HG02588 (cell line): ENCODE results near the gene MSLN.
"Not testable (repeated sequence)": the region's sequence is repeated elsewhere in the genome, so short reads cannot be mapped to it uniquely, and the experiment has no call there.

Source experiments
- ATAC-seq: cut with Tn5 transposase; IDR thresholded peaks from one replicate; pipeline ENCODE4 v1.9.1; 2021; ENCODE audit warnings: mild to moderate bottlenecking, moderate library complexity; ENCODE audit not compliant: unreplicated experiment

Gene MSLN

GRCh38 chr16:772959-773358 lies 12.4 kb downstream of the MSLN start:
- no peak for ATAC-seq

GRCh38 chr16:774086-775001 lies 13.8 kb downstream of the MSLN start:
- ATAC-seq: no peak

DNA sequence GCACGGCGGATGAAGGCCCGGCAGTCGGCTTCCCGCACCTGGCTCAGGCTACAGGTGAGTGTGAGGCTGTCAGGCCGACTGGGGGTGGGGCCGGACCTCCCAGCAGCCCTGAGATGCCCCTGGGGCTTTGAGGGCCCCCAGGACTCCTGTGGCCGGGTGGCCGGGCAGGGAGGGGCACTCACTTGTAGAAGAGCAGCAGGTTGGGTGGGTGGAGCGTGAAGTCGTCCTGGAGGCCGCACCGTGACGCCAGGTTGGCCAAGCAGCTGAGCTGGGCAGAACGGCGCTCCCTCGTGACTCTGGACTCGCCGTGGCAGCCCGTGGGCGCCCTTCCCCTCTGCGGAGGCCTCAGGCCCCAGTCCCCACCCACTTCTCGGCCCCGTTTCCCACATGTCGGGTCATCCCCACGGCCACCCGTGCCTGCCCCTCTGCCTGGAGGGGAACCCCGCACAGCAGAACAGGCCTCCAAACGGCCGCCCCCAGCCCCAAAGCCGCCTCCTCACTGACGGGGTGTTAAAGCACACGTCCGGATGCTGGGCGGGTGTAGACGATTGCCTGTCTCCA lies 14.8 kb downstream of the MSLN start:
- ATAC-seq: no peak

DNA sequence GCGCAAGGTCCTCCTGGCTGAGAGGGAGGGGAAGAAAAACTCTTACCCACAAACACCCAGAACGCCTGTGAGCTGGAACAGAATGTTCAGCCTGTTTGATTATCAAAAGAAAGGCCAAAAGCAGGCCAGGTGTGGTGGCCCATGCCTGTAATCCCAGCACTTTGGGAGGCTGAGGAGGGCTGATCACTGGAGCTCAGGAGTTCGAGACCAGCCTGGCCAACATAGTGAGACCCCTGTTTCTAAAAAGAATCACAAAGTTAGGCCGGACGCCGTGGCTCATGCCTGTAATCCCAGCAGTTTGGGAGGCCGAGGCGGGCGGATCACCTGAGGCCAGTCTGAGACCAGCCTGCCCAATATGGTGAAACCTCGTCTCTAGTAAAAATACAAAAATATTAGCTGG lies 15.8 kb downstream of the MSLN start:
- ATAC-seq: not testable (repeated sequence)

- ATAC-seq: no peak
Measured at GRCh38 chr16:776824-777223, 16.3 kb downstream of the MSLN start.

DNA sequence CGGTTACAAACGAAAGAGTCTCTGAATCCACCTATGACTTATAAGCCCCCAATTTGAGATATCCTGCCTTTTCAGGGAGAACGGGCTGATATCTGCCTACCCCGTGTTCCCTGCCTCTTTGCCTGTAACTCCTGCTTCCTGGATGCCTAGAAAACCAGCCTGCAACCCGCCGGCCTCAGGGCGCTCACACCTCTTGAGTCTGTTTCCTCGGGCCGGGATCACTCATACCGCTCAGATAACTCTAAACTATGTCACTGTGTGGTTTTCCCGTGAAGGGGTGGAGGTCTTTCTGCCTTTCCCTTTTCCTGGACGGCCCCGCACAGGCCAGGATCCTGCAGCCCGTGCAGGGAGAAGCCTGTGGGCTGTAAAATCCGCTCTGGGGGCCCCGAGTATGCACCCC lies 17.3 kb downstream of the MSLN start:
- no peak for ATAC-seq

GRCh38 chr16:778447-778846 lies 17.9 kb downstream of the MSLN start:
- ATAC-seq: no peak

DNA sequence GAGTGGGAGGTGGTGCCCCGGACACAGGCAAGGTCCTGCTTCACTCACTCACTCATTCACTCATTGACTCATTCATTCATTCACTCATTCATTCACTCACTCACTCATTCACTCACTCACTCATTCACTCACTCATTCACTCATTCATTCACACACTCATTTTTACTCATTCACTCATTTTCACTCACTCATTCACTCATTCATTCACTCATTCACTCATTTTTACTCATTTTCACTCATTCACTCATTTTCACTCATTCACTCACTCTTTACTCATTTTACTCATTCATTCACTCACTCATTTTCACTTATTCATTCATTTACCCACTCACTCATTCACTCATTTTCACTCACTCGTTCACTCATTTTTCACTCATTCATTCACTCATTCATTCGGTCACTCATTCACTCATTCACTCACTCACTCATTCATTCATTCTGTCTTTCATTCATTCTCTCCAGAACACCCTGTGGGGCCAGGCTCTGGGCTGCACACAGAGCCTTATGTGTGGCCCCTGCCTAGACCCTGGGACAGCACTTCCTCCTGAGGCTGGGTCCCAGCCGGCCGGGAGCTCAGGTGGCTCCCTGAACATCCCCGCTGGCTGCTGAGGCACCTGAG lies 18.5 kb downstream of the MSLN start:
- no peak for ATAC-seq

GRCh38 chr16:779561-779960 lies 19.0 kb downstream of the MSLN start:
- no peak for ATAC-seq

DNA sequence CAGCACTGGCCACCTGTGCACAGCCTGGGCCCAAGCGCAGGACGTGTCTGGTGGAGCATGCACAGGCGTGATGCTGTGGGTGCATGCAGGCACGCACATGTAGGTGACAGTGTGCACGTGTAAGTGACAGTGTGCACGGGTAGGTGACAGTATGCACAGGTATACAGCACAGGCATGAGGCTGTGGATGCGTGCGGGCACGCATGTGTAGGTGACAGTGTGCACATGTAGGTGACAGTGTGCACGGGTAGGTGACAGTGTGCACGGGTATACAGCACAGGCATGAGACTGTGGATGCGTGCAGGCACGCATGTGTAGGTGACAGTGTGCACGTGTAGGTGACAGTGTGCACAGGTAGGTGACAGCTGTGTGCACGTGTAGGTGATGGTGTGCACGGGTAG lies 19.8 kb downstream of the MSLN start:
- ATAC-seq: no peak

DNA sequence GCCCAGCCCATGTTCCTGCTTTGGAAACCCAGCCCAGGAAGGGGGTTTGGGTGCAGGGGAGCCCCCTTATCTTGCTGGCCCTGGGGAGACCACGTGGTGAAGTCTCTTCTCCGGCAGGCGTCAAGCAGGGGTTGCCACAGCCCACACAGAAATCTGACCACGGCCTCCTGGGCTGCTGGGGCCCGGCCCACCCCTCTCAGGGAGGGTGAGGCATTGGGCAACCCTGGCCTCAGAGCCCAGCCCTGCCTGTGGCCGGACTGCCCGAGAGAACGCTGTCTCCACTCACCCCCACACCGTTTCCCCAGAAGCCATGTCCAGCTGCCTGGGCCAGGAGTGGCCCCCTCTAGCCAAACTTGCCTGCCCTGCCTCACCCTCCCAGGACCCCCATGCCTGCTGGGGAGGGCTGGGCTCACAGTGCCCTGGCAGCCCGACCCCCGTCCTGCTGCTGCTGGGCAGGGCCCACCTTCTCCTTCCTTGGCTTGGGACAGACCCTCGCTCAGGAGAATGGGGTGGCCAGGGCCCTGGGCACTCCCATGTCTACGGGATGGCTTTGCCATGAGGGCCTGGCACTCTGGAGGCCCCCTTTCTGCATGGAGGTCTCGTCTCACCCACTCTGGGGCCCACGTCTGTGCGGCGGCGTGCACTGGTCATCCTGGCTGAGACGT lies 20.9 kb downstream of the MSLN start:
- no peak for ATAC-seq

GRCh38 chr16:782258-782657 lies 21.7 kb downstream of the MSLN start:
- no peak for ATAC-seq

DNA sequence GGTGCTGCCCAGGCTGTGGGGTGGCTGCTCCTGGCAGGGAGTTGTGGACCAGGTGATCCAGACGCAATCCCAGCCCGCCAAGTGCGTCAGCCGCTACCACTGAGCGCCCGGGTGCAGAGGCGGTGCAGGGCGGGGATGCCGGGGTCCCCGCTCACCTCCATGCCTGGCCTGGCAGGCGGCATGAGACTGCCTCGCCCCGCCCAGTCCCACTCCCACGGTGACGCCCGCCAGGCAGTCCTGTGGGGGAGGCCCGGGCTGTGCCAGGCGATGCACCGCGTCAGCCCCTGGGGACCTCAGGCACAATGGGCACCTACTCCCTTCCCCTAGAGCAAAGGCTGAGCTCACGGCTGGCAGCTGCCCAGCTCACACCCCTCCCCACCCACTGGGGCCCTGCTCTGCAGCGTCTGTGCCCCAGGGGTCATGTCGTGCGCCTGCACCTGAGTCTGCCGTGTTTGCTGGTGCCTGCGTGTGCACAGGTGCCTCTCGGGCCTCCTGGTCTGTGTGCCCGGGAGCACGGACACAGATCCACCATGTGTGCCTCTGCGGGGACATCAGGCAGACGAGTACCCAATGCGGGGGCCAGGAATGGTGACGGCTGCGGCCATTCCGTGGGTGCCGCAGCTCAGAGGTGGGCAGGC lies 22.4 kb downstream of the MSLN start:
- no peak for ATAC-seq

DNA sequence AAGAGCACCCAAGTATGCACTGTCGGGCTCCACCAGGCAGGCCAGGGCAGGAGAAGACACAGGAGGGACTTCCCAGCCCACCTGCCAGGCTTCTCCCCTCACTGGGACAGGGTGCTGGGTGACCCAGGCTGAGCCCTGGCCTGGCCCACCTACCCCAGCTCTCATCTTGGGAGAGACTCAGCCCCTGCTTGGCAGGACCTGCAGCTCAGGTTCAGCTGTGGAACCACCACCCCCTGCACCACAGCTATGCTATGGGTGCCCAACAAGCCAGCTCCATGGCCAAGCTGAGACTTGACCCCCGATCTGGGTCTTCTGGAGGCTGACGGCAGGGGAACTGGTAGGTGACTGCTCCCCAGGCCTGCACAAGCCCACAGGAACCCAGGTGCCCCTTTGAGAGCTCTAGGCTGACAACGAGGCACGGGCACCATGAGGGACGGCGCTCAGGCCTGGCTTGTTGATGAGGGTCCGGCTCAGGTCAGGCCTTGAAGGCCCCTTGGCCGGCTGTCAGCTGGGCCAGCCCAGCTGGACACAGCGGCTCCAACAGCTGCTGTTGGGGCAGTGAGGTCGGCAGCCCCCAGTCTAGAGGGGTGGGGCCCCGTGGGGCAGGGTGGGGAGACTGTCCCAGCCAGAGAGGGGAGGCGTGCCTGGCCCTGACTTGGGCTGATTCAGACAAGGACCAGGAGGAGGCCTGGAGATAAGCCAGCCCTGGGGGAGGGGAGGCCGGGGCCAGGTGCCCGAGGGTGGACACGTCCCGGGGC lies 23.0 kb downstream of the MSLN start:
- ATAC-seq: no peak

DNA sequence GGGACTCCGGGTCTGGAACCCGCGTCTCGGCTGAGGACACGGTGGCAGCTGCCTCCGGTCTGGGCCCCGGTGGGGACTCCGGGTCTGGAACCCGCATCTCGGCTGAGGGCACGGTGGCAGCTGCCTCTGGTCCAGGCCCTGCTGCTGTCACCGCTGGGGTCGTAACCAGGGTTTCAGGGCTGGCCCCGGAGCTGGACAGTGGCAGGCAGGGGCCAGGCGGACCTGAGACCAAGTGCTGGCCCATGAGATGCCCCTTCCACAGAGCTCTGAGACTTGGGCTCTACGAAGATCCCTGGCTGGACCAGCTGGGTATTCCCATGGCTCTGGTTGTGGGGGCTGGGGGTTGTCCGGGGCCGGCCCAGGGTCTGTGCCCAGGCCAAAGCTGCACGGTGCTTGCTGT lies 23.9 kb downstream of the MSLN start:
- ATAC-seq: no peak

DNA sequence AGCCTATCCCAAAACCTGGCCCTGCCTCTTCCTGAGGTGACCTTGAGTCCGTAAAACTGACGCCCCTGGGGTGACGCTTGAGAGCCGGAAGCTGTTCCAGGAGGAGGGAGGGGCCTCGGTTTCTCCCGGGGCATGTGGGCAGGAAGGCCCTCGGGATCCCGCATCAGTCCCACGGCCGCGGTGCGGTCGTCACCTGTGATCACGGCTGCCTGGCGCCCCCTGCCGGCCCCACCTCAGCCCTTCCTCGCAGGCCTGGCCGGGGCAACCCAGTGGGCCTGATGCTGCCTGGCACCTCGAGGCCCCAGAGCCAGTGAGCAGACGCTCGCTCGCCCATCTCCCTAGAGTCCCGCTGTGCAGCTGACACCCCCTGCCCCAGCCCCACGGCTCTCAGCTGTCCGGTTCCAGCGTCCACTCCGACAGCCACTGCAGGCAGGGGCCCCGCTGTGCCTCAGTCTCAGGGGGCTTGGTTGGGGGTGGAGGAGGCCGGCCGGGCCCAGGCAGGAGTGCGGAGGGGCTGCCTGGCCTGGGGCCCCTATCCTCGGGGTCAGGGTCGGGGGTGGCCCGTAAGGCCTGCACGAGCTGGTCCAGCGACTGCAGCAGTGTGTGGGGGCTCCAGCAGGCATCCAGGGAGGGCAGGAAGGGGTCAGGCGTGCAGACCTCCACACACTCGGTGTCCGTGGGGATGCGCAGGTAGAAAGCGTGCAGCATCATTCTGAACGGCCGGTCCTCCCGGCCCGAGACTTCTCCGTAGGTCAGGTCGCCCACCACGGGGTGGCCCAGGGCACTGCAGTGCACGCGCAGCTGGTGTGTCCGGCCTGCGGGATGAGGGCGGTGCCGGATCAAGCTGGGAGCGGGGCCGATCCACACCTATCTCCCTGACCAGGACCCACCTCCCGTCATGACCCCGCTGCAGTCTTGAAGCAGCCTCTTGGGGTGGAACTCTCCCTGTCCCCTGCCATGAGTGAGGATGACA lies 25.3 kb downstream of the MSLN start:
- ATAC-seq: no peak

GRCh38 chr16:787321-787966 lies 26.9 kb downstream of the MSLN start:
- ATAC-seq: no peak

GRCh38 chr16:787978-788398 lies 27.5 kb downstream of the MSLN start, which contains the start of gene RPUSD1:
Gene RPUSD1 (minus strand): TSS chr16:788381. CDS start chr16:787737, 644 bp downstream.
- no peak for ATAC-seq
